Measurements from ENCODE around the gene RALB. TPM values are rescaled to one million over a fixed set of nuclear protein-coding genes. Genes with fewer than 3 reads are reported as not detected.

Gene RALB
- polyA plus RNA-seq, 1 of the 3 experiments (the other 2 are of a cell fraction): 37.2 TPM

- POLR2A ChIA-PET: no interaction called here
- no peak for DNase-seq
Observed at GRCh38 chr2:120318626-120319025, 66.0 kb downstream of the RALB start.

GRCh38 chr2:120319123-120319522 lies 66.5 kb downstream of the RALB start:
- WGBS (ENCODE audit: low lambda C conversion rate): 80% methylated on average over 7 of the region's 10 CpGs
- Histone ChIP-seq H3K4me1 (ENCODE audit: control insufficient read depth in 1 of 2, insufficient read depth in 2 of 2, low read depth in 1 of 2, low read length in 1 of 2) (peaks cover 0 to 2% of the 10 kb centered on the region in 2 experiments; a peak in 1 of 4 replicates), H3K4me2 (no peak overlapping the region), H3F3A (replicated peaks; ENCODE audit: insufficient read depth) (no peaks in the 10 kb centered on the region), H3K79me2 (ENCODE audit: insufficient read depth) (no peaks in the 10 kb centered on the region), H2AFZ (ENCODE audit: low read depth) (no peak overlapping the region), H3K4me3 (ENCODE audit: low read depth in 2 of 2, low read length in 1 of 2) (no peak overlapping the region), H3K9ac (no peak overlapping the region), H3K27me3 (ENCODE audit: insufficient read depth) (no peaks in the 10 kb centered on the region), H3K9me2 (no peaks in the 10 kb centered on the region), H3K36me3 (replicated peaks in 1 of 2; ENCODE audit: control insufficient read depth in 1 of 2, insufficient read depth in 2 of 2, low read length in 1 of 2) (no peaks in the 10 kb centered on the region), H4K20me1 (ENCODE audit: insufficient read depth) (no peaks in the 10 kb centered on the region), H3K9me3 (no peaks in the 10 kb centered on the region), H3K27ac (ENCODE audit: low read depth in 2 of 2, low read length in 1 of 2) (no peak overlapping the region)
- TF ChIP-seq TAF1 (IDR thresholded peaks at IDR 0.05; ENCODE audit: borderline replicate concordance, low read depth, low read length): no peak
- TF ChIP-seq SIN3A (IDR thresholded peaks at IDR 0.05; ENCODE audit: borderline replicate concordance, low read depth, low read length): no peak
- TF ChIP-seq, protein P1, sequence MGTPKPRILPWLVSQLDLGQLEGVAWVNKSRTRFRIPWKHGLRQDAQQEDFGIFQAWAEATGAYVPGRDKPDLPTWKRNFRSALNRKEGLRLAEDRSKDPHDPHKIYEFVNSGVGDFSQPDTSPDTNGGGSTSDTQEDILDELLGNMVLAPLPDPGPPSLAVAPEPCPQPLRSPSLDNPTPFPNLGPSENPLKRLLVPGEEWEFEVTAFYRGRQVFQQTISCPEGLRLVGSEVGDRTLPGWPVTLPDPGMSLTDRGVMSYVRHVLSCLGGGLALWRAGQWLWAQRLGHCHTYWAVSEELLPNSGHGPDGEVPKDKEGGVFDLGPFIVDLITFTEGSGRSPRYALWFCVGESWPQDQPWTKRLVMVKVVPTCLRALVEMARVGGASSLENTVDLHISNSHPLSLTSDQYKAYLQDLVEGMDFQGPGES (IDR thresholded peaks at IDR 0.05; ENCODE audit: low read depth, low read length): no peak
- TF ChIP-seq RXRA (IDR thresholded peaks at IDR 0.05; ENCODE audit: borderline replicate concordance, low read depth): no peak
- TF ChIP-seq, protein P2, sequence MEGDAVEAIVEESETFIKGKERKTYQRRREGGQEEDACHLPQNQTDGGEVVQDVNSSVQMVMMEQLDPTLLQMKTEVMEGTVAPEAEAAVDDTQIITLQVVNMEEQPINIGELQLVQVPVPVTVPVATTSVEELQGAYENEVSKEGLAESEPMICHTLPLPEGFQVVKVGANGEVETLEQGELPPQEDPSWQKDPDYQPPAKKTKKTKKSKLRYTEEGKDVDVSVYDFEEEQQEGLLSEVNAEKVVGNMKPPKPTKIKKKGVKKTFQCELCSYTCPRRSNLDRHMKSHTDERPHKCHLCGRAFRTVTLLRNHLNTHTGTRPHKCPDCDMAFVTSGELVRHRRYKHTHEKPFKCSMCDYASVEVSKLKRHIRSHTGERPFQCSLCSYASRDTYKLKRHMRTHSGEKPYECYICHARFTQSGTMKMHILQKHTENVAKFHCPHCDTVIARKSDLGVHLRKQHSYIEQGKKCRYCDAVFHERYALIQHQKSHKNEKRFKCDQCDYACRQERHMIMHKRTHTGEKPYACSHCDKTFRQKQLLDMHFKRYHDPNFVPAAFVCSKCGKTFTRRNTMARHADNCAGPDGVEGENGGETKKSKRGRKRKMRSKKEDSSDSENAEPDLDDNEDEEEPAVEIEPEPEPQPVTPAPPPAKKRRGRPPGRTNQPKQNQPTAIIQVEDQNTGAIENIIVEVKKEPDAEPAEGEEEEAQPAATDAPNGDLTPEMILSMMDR (IDR thresholded peaks at IDR 0.05): no peak
- TF ChIP-seq POLR2AphosphoS5 (IDR thresholded peaks at IDR 0.05; ENCODE audit: low read depth, low read length): no peak
- TF ChIP-seq SMC3 (IDR thresholded peaks at IDR 0.05; ENCODE audit: low read depth, low read length): no peak
- TF ChIP-seq TCF12 (IDR thresholded peaks at IDR 0.05): no peak
- TF ChIP-seq FOXJ3 (CRISPR knock-in tag; IDR thresholded peaks at IDR 0.05): no peak
- ChIA-PET CTCF (interaction anchor here (1.3 to 3.8 kb wide), 2 partner anchors 14 to 362 kb away, joined by 4 to 9 read pairs; no protein-coding TSS in a partner anchor), POLR2A (no interaction called here)
- no peak for DNase-seq

More at GRCh38 chr2:120318626-120319025, 66.0 kb downstream of the RALB start:
- CTCF ChIA-PET: interaction anchor here (1.0 to 3.8 kb wide), 2 partner anchors 20 to 362 kb away, joined by 3 to 9 read pairs; no protein-coding TSS in a partner anchor
- Histone ChIP-seq H3K4me1 (ENCODE audit: control insufficient read depth in 1 of 2, insufficient read depth in 2 of 2, low read depth in 1 of 2, low read length in 1 of 2) (no peaks in the 10 kb centered on the region; a peak in 1 of 4 replicates), H3K9ac (no peak overlapping the region), H3F3A (replicated peaks; ENCODE audit: insufficient read depth) (no peaks in the 10 kb centered on the region), H4K20me1 (ENCODE audit: insufficient read depth) (no peaks in the 10 kb centered on the region), H2AFZ (ENCODE audit: low read depth) (no peak overlapping the region), H3K9me3 (no peaks in the 10 kb centered on the region), H3K79me2 (ENCODE audit: insufficient read depth) (no peaks in the 10 kb centered on the region), H3K27ac (ENCODE audit: low read depth in 2 of 2, low read length in 1 of 2) (no peak overlapping the region), H3K4me3 (ENCODE audit: low read depth in 2 of 2, low read length in 1 of 2) (no peak overlapping the region), H3K9me2 (no peaks in the 10 kb centered on the region), H3K4me2 (no peak overlapping the region), H3K36me3 (replicated peaks in 1 of 2; ENCODE audit: control insufficient read depth in 1 of 2, insufficient read depth in 2 of 2, low read length in 1 of 2) (no peaks in the 10 kb centered on the region), H3K27me3 (ENCODE audit: insufficient read depth) (no peaks in the 10 kb centered on the region)
- WGBS (ENCODE audit: low lambda C conversion rate): 45% methylated on average over 6 of the region's 8 CpGs
- no peak for TF ChIP-seq SMC3 (IDR thresholded peaks at IDR 0.05; ENCODE audit: low read depth, low read length)
- no peak for TF ChIP-seq RXRA (IDR thresholded peaks at IDR 0.05; ENCODE audit: borderline replicate concordance, low read depth)
- TF ChIP-seq JUND (IDR thresholded peaks at IDR 0.05): no peak
- no peak for TF ChIP-seq ELF1 (IDR thresholded peaks at IDR 0.05)
- no peak for TF ChIP-seq TEAD4 (IDR thresholded peaks at IDR 0.05; ENCODE audit: borderline replicate concordance, insufficient read depth)
- TF ChIP-seq, protein P1 (IDR thresholded peaks at IDR 0.05; ENCODE audit: low read depth, low read length): no peak
- no peak for TF ChIP-seq POLR2AphosphoS5 (IDR thresholded peaks at IDR 0.05; ENCODE audit: low read depth, low read length)

Data from SK-N-SH (cell line).